Inflammatory macrophage treated with lipopolysaccharide for 1 hour (primary cell): ENCODE data around the gene CACNA1I.

ENCODE experiments used
- DNase-seq, 2 donors: peaks; one replicate each; pipeline ENCODE4 v3.0.0-alpha.2; 2020 to 2022

Gene CACNA1I

DNA sequence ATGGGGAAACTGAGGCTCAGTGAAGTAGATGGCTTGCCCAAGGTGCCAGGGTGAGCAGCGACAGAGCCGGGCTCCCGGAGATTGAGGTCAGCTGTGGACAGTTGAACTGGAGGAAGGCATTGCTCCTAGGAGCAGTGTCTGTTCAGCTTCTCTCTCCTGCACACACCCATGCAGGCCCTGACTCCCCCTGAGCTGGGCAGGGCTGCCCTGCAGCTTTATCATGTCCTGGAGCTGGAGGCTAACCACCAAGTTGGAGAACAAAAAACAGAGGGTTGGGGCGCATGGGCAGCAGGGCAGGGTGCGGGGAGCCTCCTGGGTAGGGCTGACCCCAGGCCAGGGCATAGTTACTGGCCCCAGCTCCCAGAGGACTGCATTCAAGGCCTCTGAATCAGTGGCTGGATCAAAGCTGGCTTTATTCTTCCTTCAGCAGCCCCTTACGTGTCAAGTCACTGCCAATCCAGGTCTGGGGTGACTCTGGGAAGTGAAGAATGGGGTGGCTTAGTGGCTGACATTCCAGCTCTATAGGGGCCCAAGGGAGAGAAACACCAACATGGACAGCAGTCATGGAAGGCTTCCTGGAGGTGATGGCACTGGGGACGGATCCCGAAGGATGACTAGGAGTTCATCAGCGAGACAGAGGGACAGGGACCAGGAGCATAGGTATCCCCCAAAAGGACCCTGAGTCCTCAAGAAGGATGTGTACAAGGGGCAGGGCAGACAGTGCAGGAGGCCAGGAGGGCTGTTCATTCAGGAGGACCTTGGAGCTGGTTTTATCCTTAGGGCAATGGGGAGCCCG lies 83.8 kb downstream of the CACNA1I start:
- no peak for DNase-seq

DNA sequence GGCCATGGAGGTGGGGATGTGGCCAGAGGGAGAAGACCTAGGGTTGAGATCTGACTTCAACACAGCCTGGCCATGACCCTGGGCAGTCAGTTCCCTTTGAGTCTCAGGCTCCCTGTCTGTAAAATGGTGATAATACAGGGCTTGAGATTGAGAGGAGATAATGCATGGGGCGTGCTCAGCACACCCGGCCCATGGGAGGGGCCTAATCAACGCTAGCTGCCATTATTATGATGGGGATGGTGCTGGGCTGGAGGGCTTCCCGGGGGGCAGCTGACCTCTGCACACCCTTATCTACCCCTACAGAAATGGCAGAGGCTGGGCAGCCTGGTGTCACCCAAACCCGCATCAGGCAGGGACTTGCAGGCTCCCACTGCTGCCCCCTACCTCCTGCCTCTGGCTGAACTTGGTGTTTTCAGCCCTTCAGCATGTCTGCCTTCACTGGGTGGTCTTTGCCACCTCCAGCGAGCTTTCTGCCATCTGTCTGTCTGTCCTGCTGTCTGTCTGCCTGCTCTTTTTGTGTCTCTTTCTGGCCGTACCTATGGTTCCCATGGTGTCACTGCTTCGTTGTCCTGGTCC lies 84.5 kb downstream of the CACNA1I start:
- DNase-seq, result no peak

DNA sequence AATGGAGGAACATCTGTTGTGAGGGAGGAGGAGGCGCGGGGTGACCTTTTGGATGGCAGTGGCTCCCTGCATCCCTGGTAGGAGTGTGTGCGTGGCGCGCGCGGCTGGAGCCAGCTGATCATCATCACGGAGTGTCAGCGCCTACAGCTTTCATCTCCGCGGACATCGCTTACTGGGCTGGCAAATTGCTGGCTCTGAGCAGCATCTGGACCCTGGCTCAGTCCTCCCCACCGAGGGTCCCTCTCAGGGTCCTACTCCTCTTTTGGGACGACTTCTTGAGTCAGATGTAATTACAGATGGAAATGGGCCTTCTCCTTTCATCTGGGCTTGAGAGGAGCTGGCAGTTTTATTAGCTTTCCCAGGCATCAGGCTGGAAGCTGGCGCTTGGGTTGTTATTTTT lies 85.3 kb downstream of the CACNA1I start:
- DNase-seq, result no peak

DNA sequence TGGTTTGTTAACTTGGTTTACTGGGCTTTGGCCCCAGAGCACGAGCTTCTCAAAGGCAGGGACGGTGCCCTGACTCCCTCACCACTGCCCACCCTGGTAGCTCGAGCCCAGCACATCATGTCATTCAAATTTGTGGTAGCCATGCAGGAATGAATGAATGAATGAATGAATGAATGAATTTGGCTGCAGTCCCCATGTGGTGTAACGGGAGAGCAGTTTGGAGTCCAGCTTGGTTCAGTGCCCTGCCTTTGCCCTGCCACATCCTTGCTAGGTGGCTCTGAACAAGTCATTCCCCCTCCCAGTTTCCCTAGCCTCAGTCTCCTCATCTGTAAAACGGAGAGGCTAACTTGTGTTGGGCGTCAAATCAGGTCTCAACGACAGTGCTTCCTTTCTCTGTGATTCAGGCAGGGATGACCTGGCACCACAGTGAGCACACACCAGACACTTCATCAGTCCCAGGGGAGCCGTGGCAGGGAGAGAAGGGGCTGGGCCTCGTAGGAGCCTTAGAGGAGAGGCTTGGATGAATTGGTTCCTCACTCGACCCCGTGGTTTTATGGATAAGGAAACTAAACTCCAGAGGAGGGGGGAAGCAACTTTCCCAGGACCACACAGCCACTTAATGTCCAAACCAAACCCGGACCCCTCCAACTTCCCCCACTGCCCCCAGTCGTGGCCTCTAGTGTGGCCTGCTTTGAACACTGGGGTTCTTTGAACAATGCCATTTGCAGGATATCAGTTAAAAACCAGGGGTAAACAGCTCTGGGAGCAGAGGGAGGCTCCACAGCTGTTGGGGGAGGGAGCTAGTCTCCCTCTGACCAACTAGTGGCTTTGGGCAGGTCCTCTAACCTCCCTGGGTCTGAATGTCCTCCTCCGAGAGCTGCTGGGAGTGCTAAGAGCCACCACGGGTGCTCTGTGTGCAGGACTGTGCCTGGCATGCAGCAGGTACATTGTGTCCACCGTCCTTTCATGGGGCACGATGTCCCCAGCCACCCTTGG lies 86.2 kb downstream of the CACNA1I start:
- DNase-seq, result no peak

DNA sequence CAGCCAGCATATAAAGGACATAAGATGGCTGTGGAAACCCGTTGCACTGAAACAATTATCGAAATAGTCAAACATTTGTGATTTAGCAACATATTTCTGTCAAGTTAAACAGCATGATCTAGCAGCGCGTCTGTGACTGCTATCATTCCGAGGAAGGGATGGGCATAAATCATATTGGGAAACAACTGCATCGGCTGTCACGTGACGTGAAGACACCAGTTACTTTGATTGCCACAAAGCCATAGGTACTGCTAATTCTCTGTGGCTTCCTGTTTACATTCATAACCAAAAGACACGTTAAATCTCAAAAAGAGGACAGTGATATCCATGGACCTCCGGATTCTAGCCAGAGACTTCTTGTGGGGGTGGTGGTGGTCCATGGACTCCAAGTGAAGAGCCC lies 87.8 kb downstream of the CACNA1I start:
- no peak for DNase-seq

DNA sequence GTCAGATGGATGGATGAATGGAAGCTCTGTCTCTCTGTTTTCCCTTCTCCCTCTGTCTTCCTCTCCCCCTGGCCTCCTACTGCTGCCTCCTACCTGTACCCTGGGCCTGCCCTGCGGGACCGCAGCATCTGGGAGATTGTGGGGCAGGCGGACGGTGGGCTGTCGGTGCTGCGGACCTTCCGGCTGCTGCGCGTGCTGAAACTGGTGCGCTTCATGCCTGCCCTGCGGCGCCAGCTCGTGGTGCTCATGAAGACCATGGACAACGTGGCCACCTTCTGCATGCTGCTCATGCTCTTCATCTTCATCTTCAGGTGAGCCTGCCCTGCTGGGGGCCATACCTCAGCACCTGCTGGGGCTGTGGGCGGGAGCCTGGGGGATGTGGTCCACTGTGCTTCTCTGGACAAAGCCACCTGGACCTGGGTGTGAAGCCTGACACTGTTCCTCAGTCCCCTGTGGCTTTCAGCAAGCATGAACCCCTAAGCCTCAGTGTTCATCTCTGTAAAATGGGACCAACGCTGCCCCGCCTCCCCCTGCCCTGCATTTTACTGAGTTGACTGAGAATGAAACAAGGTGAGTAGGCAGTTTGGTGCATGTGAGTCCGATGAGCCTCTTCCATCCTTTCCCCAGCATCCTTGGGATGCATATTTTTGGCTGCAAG lies 88.4 kb downstream of the CACNA1I start:
- no peak for DNase-seq

DNA sequence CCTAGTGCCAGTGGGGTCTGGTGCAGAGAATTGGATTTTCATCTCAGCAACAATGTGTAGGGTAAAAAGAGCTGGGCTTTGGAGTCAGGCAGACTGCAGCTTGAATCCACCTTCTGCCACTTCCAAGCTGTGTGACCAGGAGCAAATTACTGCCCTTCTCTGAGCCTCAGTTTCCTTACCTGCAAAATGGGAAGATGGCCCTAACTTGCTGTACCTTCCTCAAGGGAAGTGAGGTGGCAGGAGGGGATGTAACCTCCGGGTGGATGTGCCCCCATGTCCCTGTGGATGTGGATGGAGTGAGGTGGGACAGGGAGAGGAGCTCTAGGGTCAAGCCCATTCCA lies 90.9 kb downstream of the CACNA1I start:
- no peak for DNase-seq

DNA sequence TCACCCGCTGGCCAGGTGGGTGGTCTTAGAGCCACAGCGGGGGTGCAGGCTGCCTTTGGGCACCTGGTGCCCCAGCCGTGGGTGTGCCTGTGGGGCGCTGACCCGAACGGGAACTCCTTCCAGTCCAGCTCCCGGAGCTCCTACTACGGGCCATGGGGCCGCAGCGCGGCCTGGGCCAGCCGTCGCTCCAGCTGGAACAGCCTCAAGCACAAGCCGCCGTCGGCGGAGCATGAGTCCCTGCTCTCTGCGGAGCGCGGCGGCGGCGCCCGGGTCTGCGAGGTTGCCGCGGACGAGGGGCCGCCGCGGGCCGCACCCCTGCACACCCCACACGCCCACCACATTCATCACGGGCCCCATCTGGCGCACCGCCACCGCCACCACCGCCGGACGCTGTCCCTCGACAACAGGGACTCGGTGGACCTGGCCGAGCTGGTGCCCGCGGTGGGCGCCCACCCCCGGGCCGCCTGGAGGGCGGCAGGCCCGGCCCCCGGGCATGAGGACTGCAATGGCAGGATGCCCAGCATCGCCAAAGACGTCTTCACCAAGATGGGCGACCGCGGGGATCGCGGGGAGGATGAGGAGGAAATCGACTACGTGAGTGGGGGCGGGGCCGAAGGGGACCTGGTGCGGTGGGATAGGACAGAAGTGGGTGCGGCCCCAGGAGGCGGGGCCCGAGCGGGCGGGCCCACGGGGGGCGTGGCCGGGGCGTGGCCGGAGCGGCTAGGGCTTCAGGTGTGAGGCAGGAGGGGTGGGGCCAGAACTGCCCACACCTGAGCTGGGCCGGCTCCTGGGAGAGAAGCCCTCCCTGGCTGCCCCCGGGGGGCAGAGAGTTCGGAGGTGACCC lies 91.5 kb downstream of the CACNA1I start:
- no peak for DNase-seq

DNA sequence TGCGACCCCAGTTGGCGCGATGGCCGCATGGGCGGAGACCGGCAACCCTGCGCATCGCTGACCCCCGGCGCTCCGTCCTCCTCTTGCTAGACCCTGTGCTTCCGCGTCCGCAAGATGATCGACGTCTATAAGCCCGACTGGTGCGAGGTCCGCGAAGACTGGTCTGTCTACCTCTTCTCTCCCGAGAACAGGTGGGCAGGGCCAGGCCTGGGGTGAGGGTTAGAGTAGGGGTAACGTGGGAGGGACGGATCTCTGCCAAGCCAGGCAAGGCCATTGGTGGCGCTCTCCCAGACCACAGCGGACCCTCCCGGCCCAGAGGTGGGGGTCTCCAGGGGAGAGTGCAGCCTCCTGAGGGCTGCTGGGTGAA lies 92.1 kb downstream of the CACNA1I start:
- DNase-seq, result no peak

DNA sequence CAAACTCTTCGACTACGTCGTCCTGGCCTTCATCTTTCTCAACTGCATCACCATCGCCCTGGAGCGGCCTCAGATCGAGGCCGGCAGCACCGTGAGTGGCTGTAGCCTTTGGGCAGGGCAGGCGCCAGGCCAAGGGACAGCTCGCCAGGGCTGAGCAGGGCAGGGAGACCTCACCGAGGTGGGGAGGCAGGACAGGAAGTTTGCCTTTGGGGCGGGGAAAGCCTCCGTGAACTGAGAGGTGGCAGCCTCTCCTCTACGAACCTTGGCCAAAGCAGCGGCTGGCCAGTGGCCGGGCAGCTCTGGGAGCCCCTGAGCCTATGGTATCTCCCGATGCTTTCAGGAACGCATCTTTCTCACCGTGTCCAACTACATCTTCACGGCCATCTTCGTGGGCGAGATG lies 93.2 kb downstream of the CACNA1I start:
- no peak for DNase-seq

DNA sequence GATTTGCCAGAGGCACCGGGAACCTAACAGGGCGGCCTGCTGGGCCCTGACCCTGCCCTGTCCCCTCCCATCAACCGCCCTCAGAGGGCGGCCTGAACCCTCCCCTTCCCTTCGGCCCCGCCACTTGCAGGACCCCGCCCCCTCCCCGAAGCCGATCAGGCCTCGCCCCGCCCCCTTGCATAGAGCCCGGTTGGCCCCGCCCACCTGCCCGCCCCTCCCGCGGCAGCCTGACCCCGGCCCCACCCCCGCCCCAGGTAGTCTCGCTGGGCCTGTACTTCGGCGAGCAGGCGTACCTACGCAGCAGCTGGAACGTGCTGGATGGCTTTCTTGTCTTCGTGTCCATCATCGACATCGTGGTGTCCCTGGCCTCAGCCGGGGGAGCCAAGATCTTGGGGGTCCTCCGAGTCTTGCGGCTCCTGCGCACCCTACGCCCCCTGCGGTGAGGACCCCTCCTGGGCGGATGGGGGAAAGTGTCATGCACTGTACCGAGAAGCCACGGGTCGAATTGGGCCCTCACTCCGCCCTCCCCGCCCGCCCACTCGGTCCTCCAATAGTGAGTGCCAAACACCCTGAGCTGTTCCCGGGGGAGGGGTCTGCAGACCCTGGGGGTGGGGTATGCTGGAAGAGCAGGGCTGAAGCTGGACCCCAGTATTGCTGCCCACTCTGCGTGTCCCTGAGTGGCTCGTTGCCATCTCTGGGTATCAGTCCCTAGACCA lies 94.1 kb downstream of the CACNA1I start:
- no peak for DNase-seq

DNA sequence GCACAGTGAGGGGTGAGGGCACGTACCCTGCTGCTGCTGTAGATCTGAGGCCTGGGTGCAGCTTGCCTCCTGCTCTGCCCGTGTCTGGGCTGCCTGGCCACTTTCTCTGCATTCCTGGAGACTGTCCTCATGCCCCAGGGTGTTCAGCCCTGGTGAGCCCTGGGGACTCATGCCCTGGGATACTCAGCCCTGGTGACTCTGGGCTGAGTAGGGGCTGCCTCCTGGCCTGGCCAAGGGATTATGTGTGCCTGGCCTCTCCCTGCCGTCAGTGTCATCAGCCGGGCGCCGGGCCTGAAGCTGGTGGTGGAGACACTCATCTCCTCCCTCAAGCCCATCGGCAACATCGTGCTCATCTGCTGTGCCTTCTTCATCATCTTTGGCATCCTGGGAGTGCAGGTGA lies 94.7 kb downstream of the CACNA1I start:
- no peak for DNase-seq

DNA sequence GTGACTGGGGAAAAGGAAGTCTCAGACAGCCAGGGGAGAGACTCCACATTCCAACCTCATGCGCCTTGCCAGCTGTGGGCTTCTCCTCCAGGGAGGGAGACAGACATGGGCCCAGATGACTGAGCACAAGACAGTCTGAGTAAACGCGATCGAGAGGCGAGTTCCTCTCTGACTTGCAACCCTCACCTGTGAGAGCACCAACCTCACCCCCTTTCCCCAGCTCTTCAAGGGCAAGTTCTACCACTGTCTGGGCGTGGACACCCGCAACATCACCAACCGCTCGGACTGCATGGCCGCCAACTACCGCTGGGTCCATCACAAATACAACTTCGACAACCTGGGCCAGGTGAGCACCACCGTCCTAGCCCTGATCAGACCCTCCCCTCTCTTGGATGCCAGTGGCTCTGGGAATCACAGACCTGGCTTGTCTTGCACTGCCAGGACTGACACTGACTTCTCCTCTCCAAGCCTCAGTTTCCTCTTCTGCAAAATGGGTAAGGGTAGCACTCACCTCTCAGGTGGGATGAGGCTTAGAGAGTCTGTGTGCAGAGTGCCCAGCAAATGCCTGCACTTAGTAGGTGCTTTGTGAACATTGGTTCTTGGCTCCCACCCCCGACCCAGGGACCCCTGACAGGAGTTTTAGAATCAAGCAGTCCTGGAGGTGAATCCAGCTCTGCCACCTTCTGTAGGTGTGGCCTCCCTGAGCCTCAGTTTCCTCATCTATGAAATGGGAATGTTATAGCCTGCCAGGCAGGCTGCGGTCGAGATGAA lies 95.3 kb downstream of the CACNA1I start:
- no peak for DNase-seq

DNA sequence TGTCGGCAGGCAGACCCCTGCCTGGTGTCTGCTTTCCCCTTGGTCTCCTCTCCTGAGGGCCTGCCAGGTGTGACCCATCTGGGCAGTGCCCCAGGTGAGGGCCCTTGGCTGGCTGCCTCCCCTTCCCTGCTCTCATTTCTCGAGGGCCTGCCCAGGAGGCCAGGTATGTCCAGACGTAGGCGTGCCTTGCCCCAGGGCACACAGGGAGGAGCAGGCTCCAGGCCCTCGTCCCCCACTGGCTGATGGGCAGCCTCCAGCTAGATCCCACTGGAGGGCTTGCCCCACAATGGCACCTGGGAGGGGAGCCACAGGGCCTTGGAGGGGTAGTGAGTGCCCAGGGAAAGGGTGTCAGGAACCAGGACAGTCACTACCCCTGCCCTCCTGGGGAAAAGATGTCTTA lies 95.9 kb downstream of the CACNA1I start:
- no peak for DNase-seq

DNA sequence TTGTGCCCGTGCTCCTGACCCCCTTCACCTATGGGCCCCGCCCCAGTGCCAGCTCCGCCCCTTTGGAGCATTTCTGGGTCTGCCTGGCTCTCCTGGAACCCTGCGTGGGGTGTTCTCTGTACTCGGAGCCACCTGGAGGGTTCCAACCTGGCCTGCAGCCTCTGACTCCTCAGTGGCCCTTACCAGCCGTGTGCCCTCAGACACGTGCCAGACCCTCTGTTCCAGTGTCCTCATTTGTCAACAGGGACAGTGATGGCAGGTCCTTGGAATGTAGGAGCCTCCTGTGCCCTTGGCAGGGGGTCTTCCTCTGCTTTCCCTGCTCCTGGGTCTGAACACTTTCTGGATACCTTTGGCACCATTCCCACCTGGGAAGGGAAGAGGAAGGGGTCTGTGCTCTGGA lies 96.4 kb downstream of the CACNA1I start:
- DNase-seq, result no peak

DNA sequence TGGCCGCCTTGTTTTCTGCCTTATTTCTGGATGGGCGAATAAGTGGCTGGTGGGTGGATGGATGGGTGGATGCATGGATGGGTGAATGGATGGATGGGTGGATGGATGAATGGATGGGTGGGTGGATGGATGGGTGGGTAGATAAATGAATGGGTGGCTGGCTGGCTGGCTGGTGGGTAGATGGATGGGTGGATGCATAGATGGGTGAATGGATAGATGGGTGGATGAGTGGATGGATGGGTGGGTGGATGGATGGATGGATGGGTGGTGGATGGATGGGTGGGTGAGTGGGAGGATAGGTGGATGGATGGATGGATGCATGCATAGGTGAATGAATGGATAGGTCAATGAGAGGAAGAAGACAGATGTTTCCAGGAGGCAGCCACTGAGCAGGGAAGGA lies 98.9 kb downstream of the CACNA1I start:
- no peak for DNase-seq

DNA sequence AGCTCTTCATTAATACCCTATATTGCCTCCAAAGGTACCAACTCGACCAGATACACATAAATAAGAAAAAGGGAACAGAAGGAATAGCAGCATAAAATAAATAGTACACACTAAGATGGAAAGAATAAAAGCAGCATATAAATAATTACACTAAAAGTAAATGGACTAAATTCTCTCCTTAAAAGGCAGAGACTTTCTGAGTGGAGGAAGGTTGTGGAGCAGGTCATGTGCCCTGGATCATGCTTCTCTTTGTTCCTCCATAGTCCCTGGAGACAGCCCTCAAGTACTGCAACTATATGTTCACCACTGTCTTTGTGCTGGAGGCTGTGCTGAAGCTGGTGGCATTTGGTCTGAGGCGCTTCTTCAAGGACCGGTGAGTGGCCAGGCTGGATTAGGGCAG lies 101.4 kb downstream of the CACNA1I start:
- no peak for DNase-seq

DNA sequence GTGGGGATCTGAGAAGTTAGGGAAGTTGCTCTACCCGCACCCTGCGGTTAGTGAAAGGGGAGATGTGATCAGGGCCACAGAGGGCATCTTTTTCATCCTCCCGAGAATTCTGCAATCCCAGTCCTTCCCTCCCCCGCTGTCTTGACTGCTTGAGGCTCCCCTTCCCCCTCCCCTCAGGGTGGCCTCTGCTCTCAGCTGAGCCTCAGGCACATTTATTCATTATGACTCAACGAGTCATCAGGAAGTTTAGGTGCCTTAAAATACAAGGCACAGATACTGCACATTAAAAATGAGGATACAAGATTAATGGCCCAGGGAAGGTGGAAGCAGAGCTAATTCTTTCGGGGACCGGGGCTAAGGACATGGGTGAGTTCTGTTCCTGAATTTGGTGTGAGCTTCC lies 104.0 kb downstream of the CACNA1I start:
- DNase-seq, result no peak

DNA sequence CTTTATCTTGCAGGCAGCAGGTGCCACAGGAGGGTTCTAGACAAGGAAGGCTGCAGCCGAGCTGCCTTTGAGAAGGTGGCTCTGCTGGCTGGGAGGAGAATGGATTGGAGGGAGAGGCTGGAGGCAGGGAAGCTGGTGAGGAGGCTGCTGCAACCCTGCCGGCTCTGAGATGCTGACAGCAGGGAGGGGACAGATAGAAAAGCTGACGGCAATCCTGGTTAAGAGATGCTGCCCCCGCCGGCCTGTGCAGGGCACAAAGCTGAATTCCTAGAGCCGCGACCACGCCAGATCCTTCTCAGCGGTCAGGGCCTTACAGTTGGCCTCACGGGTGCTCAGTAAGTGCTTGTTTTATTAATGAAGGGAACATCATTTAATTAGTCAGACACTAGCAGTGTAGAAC lies 105.4 kb downstream of the CACNA1I start:
- DNase-seq, result no peak

DNA sequence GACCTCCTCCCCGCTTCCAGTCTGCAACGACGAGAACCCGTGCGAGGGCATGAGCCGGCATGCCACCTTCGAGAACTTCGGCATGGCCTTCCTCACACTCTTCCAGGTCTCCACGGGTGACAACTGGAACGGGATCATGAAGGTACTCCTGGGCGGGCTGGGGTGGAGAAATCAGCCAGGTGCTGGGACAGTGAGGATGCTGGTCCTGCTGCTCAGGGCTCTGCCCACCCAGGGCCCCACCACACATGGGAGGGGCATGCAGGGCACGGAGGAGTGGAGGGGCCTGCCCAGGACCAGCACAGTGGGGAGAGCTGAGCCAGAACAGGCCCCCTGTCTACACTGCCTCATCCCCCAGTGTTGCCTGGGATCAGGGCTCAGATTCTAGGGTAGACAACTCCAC lies 107.4 kb downstream of the CACNA1I start:
- no peak for DNase-seq
